ENCODE measurements around the gene SYNC.
"Not testable (repeated sequence)": the region's sequence is repeated elsewhere in the genome, so short reads cannot be mapped to it uniquely, and the experiment has no call there.

DNA sequence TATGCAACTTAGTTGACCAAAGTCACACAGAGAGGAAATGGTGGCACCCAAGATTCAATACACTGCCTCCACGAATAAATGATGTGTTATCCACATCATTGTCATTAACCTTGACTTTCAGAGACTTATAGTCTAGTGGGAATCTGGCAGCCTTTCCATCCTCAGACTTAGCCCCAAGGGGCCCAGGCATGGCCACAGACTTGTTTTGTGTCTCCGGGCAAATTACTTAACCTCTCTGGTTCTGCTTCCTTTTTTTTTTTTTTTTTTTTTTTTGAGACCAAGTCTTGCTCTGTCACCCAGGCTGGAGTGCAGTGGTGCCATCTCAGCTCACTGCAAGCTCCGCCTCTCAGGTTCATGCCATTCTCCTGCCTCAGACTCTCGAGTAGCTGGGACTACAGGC is 8.7 kb upstream of the SYNC start:
- TF ChIP-seq, protein P1, sequence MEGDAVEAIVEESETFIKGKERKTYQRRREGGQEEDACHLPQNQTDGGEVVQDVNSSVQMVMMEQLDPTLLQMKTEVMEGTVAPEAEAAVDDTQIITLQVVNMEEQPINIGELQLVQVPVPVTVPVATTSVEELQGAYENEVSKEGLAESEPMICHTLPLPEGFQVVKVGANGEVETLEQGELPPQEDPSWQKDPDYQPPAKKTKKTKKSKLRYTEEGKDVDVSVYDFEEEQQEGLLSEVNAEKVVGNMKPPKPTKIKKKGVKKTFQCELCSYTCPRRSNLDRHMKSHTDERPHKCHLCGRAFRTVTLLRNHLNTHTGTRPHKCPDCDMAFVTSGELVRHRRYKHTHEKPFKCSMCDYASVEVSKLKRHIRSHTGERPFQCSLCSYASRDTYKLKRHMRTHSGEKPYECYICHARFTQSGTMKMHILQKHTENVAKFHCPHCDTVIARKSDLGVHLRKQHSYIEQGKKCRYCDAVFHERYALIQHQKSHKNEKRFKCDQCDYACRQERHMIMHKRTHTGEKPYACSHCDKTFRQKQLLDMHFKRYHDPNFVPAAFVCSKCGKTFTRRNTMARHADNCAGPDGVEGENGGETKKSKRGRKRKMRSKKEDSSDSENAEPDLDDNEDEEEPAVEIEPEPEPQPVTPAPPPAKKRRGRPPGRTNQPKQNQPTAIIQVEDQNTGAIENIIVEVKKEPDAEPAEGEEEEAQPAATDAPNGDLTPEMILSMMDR (IDR thresholded peaks at IDR 0.05), result not testable (repeated sequence)
- not testable (repeated sequence) for TF ChIP-seq POLR2A (IDR thresholded peaks at IDR 0.05)
